ENCODE results near the gene GPC6.

DNA sequence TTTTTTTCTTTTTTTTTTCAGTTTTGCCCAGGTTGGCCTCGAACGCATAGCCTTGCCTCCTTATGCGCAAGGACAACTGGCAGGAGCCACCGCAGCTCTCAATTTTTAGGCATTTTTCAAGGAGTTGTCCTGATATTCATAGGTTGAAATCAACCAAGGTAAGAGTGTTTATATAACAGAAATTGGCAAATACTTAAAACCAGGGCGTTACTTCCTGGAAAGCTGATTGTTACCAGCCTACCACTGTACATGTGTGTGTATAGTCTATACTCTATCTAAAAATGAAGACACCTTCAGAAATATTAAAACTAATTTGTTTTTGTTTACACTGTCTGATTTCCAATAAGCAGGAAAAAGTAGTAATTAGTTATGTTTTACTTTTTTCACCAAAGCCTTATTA is 39.2 kb downstream of the GPC6 start:
- TF ChIP-seq MAFK (IDR thresholded peaks at IDR 0.05; ENCODE audit: low read length) (no peak), NUFIP1 (IDR thresholded peaks at IDR 0.05; ENCODE audit: partially characterized antibody) (no peak), ZSCAN29 (IDR thresholded peaks at IDR 0.05) (no peak)
- TF ChIP-seq, protein P1, sequence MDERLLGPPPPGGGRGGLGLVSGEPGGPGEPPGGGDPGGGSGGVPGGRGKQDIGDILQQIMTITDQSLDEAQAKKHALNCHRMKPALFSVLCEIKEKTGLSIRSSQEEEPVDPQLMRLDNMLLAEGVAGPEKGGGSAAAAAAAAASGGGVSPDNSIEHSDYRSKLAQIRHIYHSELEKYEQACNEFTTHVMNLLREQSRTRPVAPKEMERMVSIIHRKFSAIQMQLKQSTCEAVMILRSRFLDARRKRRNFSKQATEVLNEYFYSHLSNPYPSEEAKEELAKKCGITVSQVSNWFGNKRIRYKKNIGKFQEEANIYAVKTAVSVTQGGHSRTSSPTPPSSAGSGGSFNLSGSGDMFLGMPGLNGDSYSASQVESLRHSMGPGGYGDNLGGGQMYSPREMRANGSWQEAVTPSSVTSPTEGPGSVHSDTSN (CRISPR knock-in tag; IDR thresholded peaks at IDR 0.05; ENCODE audit: low read depth): no peak
- TF ChIP-seq, protein P1 (tag; conservative IDR thresholded peaks at IDR 0.05; ENCODE audit: low read depth): no peak
- TF ChIP-seq, protein P2, sequence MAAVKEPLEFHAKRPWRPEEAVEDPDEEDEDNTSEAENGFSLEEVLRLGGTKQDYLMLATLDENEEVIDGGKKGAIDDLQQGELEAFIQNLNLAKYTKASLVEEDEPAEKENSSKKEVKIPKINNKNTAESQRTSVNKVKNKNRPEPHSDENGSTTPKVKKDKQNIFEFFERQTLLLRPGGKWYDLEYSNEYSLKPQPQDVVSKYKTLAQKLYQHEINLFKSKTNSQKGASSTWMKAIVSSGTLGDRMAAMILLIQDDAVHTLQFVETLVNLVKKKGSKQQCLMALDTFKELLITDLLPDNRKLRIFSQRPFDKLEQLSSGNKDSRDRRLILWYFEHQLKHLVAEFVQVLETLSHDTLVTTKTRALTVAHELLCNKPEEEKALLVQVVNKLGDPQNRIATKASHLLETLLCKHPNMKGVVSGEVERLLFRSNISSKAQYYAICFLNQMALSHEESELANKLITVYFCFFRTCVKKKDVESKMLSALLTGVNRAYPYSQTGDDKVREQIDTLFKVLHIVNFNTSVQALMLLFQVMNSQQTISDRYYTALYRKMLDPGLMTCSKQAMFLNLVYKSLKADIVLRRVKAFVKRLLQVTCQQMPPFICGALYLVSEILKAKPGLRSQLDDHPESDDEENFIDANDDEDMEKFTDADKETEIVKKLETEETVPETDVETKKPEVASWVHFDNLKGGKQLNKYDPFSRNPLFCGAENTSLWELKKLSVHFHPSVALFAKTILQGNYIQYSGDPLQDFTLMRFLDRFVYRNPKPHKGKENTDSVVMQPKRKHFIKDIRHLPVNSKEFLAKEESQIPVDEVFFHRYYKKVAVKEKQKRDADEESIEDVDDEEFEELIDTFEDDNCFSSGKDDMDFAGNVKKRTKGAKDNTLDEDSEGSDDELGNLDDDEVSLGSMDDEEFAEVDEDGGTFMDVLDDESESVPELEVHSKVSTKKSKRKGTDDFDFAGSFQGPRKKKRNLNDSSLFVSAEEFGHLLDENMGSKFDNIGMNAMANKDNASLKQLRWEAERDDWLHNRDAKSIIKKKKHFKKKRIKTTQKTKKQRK (IDR thresholded peaks at IDR 0.05; ENCODE audit: borderline replicate concordance, low read depth, low read length): no peak
